GM12801 (cell line): Measurements from ENCODE around the gene ACTL10.

Experiments
- CTCF ChIP-seq: IDR thresholded peaks from one replicate; pipeline ENCODE4 v1.5.1; 2011; ENCODE audit warnings: control low read depth; ENCODE audit not compliant: insufficient read length; ENCODE audit errors: extremely low read depth

ACTL10 gene

GRCh38 chr20:33669224-33669623 lies 2.5 kb downstream of the ACTL10 start:
- no peak for TF ChIP-seq CTCF

- no peak for TF ChIP-seq CTCF
Measured at GRCh38 chr20:33669873-33670640, 3.3 kb downstream of the ACTL10 start.

GRCh38 chr20:33670715-33671499 lies 4.2 kb downstream of the ACTL10 start:
- no peak for TF ChIP-seq CTCF

GRCh38 chr20:33671573-33672288 lies 5.0 kb downstream of the ACTL10 start:
- no peak for TF ChIP-seq CTCF

DNA sequence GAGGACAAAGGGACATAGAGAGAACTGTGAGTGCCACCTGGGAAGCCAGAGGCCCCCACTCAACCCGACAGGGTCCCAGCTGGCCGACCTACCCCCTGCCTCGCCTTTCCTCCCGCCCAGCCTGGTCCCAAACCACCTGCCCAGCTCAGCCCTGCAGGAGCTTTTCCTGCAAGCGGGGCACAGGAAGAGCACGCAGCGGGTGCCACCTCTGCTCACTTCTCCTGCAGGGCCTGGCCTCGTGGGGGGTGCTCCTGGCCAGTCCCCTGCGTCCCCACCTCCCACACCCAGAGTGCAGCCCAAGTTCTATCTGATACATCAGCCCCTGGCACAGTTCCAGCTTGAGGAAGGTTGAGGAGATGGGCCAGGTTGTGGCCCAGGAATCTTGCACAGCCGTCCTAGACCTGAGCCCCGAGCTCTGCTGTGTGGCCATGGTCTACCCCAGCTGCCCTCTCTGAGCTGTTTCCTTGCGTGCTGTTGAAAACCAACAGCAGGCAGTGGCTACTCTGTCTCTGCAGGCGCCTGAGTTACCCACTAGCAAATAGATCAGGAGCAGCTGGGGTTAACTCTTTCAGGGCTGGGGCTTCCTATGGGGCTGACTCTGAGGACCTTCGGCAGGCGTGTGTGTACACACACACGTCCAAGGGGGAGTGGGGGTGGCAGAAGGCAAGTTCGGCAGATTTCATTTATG lies 5.8 kb downstream of the ACTL10 start:
- TF ChIP-seq CTCF = no peak

GRCh38 chr20:33673114-33673409 lies 6.3 kb downstream of the ACTL10 start:
- no peak for TF ChIP-seq CTCF
